Measurements from ENCODE around the gene AUP1. TPM values are rescaled to one million over a fixed set of nuclear protein-coding genes. Genes with fewer than 3 reads are reported as not detected.

AUP1 gene
- total and polyA plus RNA-seq, 7 donors: 46.5 to 178 (median 82.0) TPM

GRCh38 chr2:74559912-74560311 lies 30.4 kb upstream of the AUP1 start:
- Histone ChIP-seq H3K4me1 (peaks cover 0 to 11% (median 5%) of the 10 kb centered on the region in 4 donors), H3K27ac (no peak overlapping the region), H3K9me3 (no peaks in the 10 kb centered on the region), H3K4me3 (no peak overlapping the region), H3K36me3 (no peaks in the 10 kb centered on the region), H3K27me3 (peaks cover 0 to 8% (median 0%) of the 10 kb centered on the region in 3 donors)
- intact Hi-C loops (cut with DNase I): no loop called here
- WGBS, 2 donors: 18 to 54% methylated on average over 5 of the region's 5 CpGs
- no peak for TF ChIP-seq EP300 (IDR thresholded peaks at IDR 0.05)
- no peak for TF ChIP-seq POLR2A (IDR thresholded peaks at IDR 0.05)
- no peak for TF ChIP-seq POLR2AphosphoS5 (IDR thresholded peaks at IDR 0.05)
- TF ChIP-seq, protein P1, sequence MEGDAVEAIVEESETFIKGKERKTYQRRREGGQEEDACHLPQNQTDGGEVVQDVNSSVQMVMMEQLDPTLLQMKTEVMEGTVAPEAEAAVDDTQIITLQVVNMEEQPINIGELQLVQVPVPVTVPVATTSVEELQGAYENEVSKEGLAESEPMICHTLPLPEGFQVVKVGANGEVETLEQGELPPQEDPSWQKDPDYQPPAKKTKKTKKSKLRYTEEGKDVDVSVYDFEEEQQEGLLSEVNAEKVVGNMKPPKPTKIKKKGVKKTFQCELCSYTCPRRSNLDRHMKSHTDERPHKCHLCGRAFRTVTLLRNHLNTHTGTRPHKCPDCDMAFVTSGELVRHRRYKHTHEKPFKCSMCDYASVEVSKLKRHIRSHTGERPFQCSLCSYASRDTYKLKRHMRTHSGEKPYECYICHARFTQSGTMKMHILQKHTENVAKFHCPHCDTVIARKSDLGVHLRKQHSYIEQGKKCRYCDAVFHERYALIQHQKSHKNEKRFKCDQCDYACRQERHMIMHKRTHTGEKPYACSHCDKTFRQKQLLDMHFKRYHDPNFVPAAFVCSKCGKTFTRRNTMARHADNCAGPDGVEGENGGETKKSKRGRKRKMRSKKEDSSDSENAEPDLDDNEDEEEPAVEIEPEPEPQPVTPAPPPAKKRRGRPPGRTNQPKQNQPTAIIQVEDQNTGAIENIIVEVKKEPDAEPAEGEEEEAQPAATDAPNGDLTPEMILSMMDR (IDR thresholded peaks at IDR 0.05): no peak
- no peak for DNase-seq

GRCh38 chr2:74558284-74559230 lies 29.1 kb upstream of the AUP1 start:
- peaks cover 0 to 8% (median 0%) of the 10 kb centered on the region in 3 donors for H3K27me3 ChIP-seq
- TF ChIP-seq EP300 (IDR thresholded peaks at IDR 0.05) (no peak), POLR2AphosphoS5 (IDR thresholded peaks at IDR 0.05) (no peak), POLR2A (IDR thresholded peaks at IDR 0.05) (no peak)
- TF ChIP-seq, protein P1 (IDR thresholded peaks at IDR 0.05): no peak
- no peak overlapping the region for H3K27ac ChIP-seq
- H3K4me1 ChIP-seq: peaks cover 0 to 13% (median 7%) of the 10 kb centered on the region in 4 donors
- intact Hi-C loops (cut with DNase I): no loop called here
- no peak for DNase-seq
- H3K9me3 ChIP-seq: no peaks in the 10 kb centered on the region
- no peaks in the 10 kb centered on the region for H3K36me3 ChIP-seq
- WGBS, 2 donors: 32 to 68% methylated on average over 7 of the region's 7 CpGs
- no peak overlapping the region for H3K4me3 ChIP-seq

- intact Hi-C loops (cut with DNase I): no loop called here
- H3K27ac ChIP-seq: no peak overlapping the region
- peaks cover 0 to 6% (median 0%) of the 10 kb centered on the region in 3 donors for H3K27me3 ChIP-seq
- no peaks in the 10 kb centered on the region for H3K9me3 ChIP-seq
- DNase-seq: no peak
- H3K4me1 ChIP-seq: peaks cover 0 to 20% (median 14%) of the 10 kb centered on the region in 4 donors
- H3K36me3 ChIP-seq: no peaks in the 10 kb centered on the region
- 93 to 94% methylated on average over 6 of the region's 6 CpGs for WGBS, 2 donors
- H3K4me3 ChIP-seq: no peak overlapping the region
- TF ChIP-seq EP300 (IDR thresholded peaks at IDR 0.05) (no peak), POLR2AphosphoS5 (IDR thresholded peaks at IDR 0.05) (no peak), POLR2A (IDR thresholded peaks at IDR 0.05) (no peak)
Measured at GRCh38 chr2:74556831-74557370, 27.4 kb upstream of the AUP1 start.

DNA sequence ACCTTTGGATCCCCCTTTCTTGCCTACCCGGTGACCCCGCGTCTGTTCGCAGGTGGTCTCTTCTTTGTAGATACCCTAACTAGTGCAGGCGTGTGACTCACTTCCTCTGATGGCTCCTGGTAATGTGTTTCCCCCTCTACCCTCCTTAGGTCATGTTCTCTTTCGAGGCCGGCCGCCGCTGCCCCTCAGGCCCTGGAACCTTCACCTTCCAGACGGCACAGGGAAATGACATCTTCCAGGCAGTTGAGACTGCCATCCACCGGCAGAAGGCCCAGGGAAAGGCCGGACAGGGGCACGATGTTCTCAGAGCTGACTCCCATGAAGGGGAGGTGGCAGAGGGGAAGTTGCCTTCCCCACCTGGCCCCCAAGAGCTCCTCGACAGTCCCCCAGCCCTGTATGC lies 26.7 kb upstream of the AUP1 start:
- Histone ChIP-seq H3K27ac (peak overlapping the region in 3 of 4 donors; percentile 88 to 92 (median 90)), H3K36me3 (no peaks in the 10 kb centered on the region), H3K9me3 (no peaks in the 10 kb centered on the region), H3K4me1 (peaks cover 0 to 20% (median 14%) of the 10 kb centered on the region in 4 donors), H3K27me3 (no peaks in the 10 kb centered on the region), H3K4me3 (peak overlapping the region in 1 of 4 donors; percentile 66)
- intact Hi-C loops (cut with DNase I): no loop called here
- 88 to 90% methylated on average over 14 of the region's 14 CpGs for WGBS, 2 donors
- DNase-seq: no peak
- TF ChIP-seq POLR2A (IDR thresholded peaks at IDR 0.05) (no peak), POLR2AphosphoS5 (IDR thresholded peaks at IDR 0.05) (no peak), EP300 (IDR thresholded peaks at IDR 0.05) (no peak)
- TF ChIP-seq, protein P1 (IDR thresholded peaks at IDR 0.05): no peak

- Histone ChIP-seq H3K4me1 (peaks cover 0 to 20% (median 14%) of the 10 kb centered on the region in 4 donors), H3K4me3 (peak overlapping the region; percentile 57 to 79 (median 68)), H3K27ac (peak overlapping the region; percentile 88 to 92 (median 89)), H3K9me3 (no peaks in the 10 kb centered on the region), H3K36me3 (no peaks in the 10 kb centered on the region), H3K27me3 (no peaks in the 10 kb centered on the region)
- intact Hi-C loops (cut with DNase I): loop anchor here (2.0 kb wide), 3 partner anchors 27 to 73 kb away; partner anchors contain the start of genes AUP1, CCDC142, HTRA2 and TTC31
- TF ChIP-seq POLR2AphosphoS5 (IDR thresholded peaks at IDR 0.05): no peak
- TF ChIP-seq, protein P1 (IDR thresholded peaks at IDR 0.05): no peak
- TF ChIP-seq EP300 (IDR thresholded peaks at IDR 0.05): no peak
- TF ChIP-seq POLR2A (IDR thresholded peaks at IDR 0.05): no peak
- peak; percentile 71 for DNase-seq
- WGBS, 2 donors: 72 to 75% methylated on average over 17 of the region's 17 CpGs
Measured at GRCh38 chr2:74555610-74556103, 26.2 kb upstream of the AUP1 start.
